A673 (cell line): ENCODE results near the gene AHRR. TPM values are rescaled to one million over a fixed set of nuclear protein-coding genes. Genes with fewer than 3 reads are reported as not detected.

ENCODE experiments used
- BruUV-seq: library from RNA; stranded (reverse); fragments of 400-500 nt; replicated peaks from 2 replicates; lab custom pipeline; 2021; lab: Mats Ljungman, UMichigan
- CTCF ChIA-PET: fragments of 300-600 bp; sonication (Branson Sonifier 250); formaldehyde crosslinking; loops from one replicate; lab custom pipeline; 2022; ENCODE audit warnings: antibody characterized with exemption; lab: Charles Lee
- POLR2A ChIA-PET: fragments of 300-600 bp; sonication (Branson Sonifier 250); formaldehyde crosslinking; loops from one replicate; lab custom pipeline; 2022; ENCODE audit warnings: antibody characterized with exemption; ENCODE audit not compliant: low non-redundant PET; lab: Charles Lee
- DNase-seq: peaks from one replicate; pipeline ENCODE4 v3.0.0-alpha.2; 2015; ENCODE audit warnings: low spot score
- H3K27ac ChIP-seq: fragments of 200-600 bp; sonication (generic); 2 replicates; pipeline ENCODE4 v1.5.1; 2016; ENCODE audit warnings: mixed run types, low read depth, mild to moderate bottlenecking, mixed read lengths, antibody characterized with exemption, low read length; ENCODE audit not compliant: poor library complexity, severe bottlenecking
- H3K27me3 ChIP-seq: fragments of 200-600 bp; sonication (generic); replicated peaks from 2 replicates; pipeline ENCODE4 v1.6.1; 2017; ENCODE audit warnings: mixed run types, low read depth, mild to moderate bottlenecking, mixed read lengths, antibody characterized with exemption, low read length; ENCODE audit not compliant: insufficient read depth, poor library complexity
- H3K36me3 ChIP-seq: fragments of 200-600 bp; sonication (generic); 2 replicates; pipeline ENCODE4 v1.6.1; 2016; ENCODE audit warnings: mixed run types, mild to moderate bottlenecking, mixed read lengths, antibody characterized with exemption, low read length; ENCODE audit not compliant: insufficient read depth, poor library complexity, severe bottlenecking
- H3K4me1 ChIP-seq: fragments of 200-600 bp; sonication (generic); 2 replicates; pipeline ENCODE4 v1.6.1; 2017; ENCODE audit warnings: mixed run types, mild to moderate bottlenecking, mixed read lengths, antibody characterized with exemption, low read length; ENCODE audit not compliant: insufficient read depth, poor library complexity, severe bottlenecking
- H3K4me3 ChIP-seq: fragments of 200-600 bp; sonication (generic); 2 replicates; pipeline ENCODE4 v1.5.1; 2016; ENCODE audit warnings: low read depth, mixed run types, mild to moderate bottlenecking, mixed read lengths, low read length; ENCODE audit not compliant: poor library complexity, severe bottlenecking
- H3K9me3 ChIP-seq: fragments of 200-600 bp; sonication (generic); 2 replicates; pipeline ENCODE4 v1.6.1; 2016; ENCODE audit warnings: mixed run types, low read depth, mild to moderate bottlenecking, mixed read lengths, antibody characterized with exemption, low read length; ENCODE audit not compliant: poor library complexity, severe bottlenecking
- EZH2 ChIP-seq: fragments of 200-600 bp; sonication (generic); IDR thresholded peaks from 2 replicates; pipeline ENCODE4 v1.6.1; 2017; ENCODE audit warnings: borderline replicate concordance, low read depth, mild to moderate bottlenecking, mixed read lengths, antibody characterized with exemption, low read length; ENCODE audit not compliant: poor library complexity, severe bottlenecking
- intact Hi-C: fragments of 100-400 bp; cut with micrococcal nuclease; formaldehyde crosslinking; loops from one replicate; pipeline ENCODE4 v1.10.0; 2022; ENCODE audit not compliant: unreplicated experiment
- total RNA-seq: library from RNA; stranded (reverse); gene quantifications from 2 replicates; pipeline ENCODE4 v1.2.3, GENCODE V29; 2021
- TF ChIP-seq, protein P1 (sequence below): fragments of 300-800, 200-600 bp; sonication (generic); conservative IDR thresholded peaks from 2 replicates; pipeline ENCODE4 v1.5.1; 2017; ENCODE audit warnings: low read depth, mild to moderate bottlenecking, antibody characterized with exemption, low read length, moderate library complexity, mixed read lengths

The AHRR gene
- total RNA-seq, 1 experiment from 2014 or later = 2.2 TPM

DNA sequence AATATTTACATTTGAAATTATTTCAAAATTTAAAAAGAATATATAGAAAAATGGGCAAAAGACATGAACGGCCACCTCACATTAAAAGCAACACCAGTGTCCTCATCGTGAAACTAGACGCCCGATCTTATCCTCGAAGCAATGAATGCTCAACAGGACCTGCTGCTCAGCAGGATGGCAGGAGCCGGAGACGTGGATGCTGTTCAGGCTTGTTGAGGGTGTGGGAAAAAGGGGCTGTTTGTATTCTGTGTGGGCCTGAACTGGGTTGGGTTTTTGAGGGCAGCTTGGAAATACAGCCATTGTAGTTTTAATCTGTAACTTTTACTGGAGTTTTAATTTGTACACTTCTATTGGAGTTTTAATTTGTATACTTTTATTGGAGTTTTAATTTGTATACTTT lies 141.8 kb downstream of the AHRR start:
- intact Hi-C loops = no loop called here
- H3K27me3 ChIP-seq = no peaks in the 10 kb centered on the region

DNA sequence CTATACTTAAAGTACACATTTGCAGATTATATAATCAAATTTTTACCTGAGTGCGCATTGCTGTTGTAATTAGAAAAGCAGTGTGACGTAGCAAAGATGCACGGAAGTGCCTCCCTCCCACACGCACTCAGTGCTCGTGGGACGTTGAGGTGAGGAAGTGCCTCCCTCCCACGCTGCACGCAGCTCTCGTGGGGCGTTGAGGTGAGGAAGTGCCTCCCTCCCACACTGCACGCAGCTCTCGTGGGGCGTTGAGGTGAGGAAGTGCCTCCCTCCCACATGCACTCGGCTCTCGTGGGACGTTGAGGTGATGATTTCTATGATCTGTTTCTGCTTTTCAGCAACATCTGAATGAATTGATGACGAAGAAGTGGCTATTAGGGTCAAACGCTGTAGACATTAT lies 142.4 kb downstream of the AHRR start:
- H3K36me3 ChIP-seq = peaks cover 16% of the 10 kb centered on the region
- ChIA-PET POLR2A (no interaction called here), CTCF (no interaction called here)
- no peak for DNase-seq
- intact Hi-C loops = no loop called here
- H3K4me3 ChIP-seq = no peak overlapping the region
- no peaks in the 10 kb centered on the region for H3K27me3 ChIP-seq
- BruUV-seq = no TSS peak
- H3K27ac ChIP-seq = no peak overlapping the region
- no peak for TF ChIP-seq EZH2
- TF ChIP-seq, protein P1, sequence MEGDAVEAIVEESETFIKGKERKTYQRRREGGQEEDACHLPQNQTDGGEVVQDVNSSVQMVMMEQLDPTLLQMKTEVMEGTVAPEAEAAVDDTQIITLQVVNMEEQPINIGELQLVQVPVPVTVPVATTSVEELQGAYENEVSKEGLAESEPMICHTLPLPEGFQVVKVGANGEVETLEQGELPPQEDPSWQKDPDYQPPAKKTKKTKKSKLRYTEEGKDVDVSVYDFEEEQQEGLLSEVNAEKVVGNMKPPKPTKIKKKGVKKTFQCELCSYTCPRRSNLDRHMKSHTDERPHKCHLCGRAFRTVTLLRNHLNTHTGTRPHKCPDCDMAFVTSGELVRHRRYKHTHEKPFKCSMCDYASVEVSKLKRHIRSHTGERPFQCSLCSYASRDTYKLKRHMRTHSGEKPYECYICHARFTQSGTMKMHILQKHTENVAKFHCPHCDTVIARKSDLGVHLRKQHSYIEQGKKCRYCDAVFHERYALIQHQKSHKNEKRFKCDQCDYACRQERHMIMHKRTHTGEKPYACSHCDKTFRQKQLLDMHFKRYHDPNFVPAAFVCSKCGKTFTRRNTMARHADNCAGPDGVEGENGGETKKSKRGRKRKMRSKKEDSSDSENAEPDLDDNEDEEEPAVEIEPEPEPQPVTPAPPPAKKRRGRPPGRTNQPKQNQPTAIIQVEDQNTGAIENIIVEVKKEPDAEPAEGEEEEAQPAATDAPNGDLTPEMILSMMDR = no peak
- no peaks in the 10 kb centered on the region for H3K9me3 ChIP-seq
- no peaks in the 10 kb centered on the region for H3K4me1 ChIP-seq

More for the DNA sequence above, 141.8 kb downstream of the AHRR start:
- BruUV-seq = no TSS peak
- TF ChIP-seq, protein P1 = no peak
- H3K4me1 ChIP-seq = no peaks in the 10 kb centered on the region
- no peak overlapping the region for H3K27ac ChIP-seq
- H3K9me3 ChIP-seq = no peaks in the 10 kb centered on the region
- ChIA-PET CTCF (no interaction called here), POLR2A (no interaction called here)
- DNase-seq = no peak
- H3K36me3 ChIP-seq = peaks cover 16% of the 10 kb centered on the region
- H3K4me3 ChIP-seq = no peak overlapping the region

DNA sequence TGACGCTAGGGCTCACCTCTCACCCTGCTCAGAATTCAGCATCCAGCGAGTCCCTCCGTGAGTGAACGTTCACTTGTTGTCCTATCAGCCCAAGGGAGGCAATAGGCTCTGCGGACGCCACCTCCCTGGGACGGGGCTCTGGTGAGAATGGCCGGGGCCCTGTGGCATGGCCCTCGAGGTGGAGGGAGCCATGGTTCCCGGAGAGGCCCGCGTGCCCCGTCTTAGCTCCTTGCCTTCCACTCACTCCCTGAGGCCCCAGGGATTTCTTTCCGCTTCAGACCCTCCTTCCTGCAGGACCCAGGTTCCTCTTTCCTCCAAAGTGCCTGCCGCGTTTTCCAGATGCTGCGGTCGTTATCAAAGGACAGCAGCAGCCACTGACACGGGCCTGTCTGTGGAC lies 142.9 kb downstream of the AHRR start:
- H3K27ac ChIP-seq = no peak overlapping the region
- POLR2A ChIA-PET = no interaction called here
- H3K36me3 ChIP-seq = peaks cover 16% of the 10 kb centered on the region
- intact Hi-C loops = no loop called here
- DNase-seq = no peak
- no peaks in the 10 kb centered on the region for H3K27me3 ChIP-seq
- H3K4me1 ChIP-seq = no peaks in the 10 kb centered on the region
- no TSS peak for BruUV-seq
- H3K4me3 ChIP-seq = no peak overlapping the region
- TF ChIP-seq, protein P1 = no peak
- TF ChIP-seq EZH2 = no peak
- H3K9me3 ChIP-seq = no peaks in the 10 kb centered on the region
- CTCF ChIA-PET = no interaction called here
